ENCODE results near the gene KDF1.
A peak's percentile ranks its signal among the peaks of the same experiment; 100 is the strongest.

Gene KDF1, protein sequence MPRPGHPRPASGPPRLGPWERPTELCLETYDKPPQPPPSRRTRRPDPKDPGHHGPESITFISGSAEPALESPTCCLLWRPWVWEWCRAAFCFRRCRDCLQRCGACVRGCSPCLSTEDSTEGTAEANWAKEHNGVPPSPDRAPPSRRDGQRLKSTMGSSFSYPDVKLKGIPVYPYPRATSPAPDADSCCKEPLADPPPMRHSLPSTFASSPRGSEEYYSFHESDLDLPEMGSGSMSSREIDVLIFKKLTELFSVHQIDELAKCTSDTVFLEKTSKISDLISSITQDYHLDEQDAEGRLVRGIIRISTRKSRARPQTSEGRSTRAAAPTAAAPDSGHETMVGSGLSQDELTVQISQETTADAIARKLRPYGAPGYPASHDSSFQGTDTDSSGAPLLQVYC

DNA sequence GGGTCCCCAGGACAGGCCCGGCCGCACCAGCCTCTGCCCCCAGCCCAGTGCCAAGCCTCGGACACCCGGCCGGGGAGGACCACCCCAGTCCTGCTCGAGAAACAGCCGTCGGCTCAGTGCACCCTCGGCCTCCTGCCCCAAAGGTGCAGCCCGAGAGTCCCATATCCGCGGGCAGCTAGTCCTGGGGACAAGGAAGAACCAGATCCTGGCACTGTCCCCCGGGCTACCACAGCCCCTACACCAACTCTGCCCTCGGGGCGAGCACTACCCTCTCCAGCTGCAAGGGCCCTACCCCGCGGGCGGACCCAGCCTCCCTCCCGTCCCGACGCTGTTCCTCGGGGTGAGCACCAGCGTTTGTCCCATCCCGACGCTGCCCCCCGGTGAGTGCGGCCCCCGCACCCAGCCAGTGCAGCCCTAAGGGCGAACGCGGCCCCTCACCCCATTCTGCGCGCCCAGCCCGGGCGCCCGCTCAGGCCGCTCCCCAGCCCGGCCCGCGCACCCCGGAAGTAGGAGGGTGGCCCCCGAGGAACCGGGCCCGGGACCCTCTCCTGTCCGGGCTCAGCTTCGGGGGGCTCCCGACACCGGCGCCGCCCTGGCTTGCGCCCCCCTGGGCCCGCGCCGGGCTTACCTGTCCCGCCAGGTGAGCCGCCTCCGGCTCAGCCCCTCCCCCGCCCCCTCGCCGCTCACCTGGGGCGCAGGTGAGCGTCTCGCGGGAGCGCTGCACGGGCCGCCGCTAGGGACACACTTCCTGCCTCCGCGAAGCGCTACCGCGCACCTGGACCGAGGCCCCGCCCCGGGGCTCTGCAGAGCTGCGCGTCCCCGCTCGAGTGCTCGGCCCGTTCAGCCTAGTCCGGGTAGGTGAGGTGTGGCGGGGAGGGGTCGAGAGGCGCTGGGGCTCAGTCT is at the start of gene KDF1:
Gene KDF1, minus strand, starts transcription at position 747 of the 903 bp plus-strand sequence. CDS start 8,088 bp downstream, outside the sequence.
- DNase-seq (ENCODE audit: low read depth in 2 of 2, low spot score in 1 of 2) = peak in 1 of 2 donors; percentile 31

DNA sequence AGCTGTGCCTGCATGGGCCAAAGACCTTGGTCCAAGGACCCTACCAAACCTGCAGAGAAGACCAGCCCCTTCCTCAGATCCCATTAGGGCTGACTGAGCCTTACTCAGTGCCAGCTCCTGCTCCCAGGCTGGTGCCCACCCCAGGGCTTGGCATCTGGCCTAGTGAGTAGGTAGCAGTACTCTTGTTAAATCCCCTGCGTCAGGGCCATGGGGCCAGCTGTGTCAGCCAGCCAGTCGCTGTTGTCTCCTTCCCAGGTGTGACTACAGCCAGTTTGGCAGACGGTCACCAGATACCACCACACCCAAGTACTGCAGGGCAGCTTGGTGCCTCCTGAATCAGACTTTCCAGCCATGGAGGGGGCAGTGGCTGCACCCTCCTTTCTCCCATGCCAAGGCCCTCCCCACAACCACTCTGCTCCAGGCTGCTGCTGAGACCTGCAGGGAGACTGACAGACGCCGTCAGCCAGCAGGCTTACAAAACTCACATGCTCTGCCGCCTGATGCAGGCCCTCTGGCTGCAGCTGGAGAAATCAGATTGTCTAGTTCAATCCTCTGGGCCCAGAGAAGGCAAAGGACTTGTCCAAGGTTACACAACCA is 49.4 kb upstream of the KDF1 start:
- DNase-seq (ENCODE audit: low read depth in 2 of 2, low spot score in 1 of 2) = no peak

DNA sequence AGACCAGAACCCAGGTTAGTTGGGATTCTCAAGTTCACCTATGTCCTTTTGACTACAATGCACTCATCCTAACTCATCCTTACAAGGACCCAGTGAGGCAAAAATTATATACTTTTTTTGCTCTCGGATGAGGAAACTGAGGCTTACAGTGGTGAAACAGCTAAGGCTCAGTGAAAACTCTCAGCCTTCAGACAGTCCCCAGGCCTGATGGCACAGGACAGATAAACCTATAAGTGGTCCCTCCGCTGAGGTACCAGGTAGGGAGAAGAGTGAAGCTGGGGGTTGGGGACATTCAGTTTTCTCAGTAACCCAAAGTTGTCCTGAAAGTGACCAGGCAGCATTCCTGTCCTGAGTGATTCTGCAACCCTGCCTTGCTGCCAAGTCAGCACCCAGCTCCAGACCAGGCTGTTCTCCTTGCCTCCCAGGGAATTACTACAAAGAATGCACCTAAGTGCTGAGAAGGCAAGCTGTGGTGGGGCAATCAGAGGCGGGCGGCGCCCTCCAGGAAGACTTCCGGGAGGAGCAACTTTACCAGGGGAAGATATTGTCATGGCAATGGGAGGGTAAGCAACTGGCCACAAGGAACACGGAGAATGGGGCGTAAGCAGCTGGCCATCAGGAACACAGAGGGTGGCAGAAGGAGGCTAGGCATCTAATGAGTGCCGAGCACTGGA is 47.8 kb upstream of the KDF1 start:
- DNase-seq (ENCODE audit: low read depth in 2 of 2, low spot score in 1 of 2) = no peak

DNA sequence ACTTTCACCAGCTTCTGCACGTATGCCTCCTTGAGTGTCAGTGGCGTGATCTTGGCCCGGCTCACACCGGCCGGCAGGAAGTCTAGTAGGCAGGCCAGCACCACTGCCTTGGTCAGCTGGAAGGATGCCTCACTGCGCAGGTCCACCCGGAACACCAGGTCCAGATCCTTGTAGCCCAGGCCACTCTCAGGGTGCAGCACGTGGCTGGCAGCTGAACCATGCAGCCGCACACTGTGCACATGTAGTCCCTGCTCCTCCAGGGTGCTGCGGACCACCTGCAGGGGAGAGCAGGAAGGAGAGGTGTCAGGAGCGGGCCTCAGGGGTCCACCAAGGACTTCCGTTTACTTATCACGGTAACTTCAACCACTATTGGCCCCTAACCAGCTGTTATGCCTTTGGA is 46.4 kb upstream of the KDF1 start:
- no peak for DNase-seq (ENCODE audit: low read depth in 2 of 2, low spot score in 1 of 2)

DNA sequence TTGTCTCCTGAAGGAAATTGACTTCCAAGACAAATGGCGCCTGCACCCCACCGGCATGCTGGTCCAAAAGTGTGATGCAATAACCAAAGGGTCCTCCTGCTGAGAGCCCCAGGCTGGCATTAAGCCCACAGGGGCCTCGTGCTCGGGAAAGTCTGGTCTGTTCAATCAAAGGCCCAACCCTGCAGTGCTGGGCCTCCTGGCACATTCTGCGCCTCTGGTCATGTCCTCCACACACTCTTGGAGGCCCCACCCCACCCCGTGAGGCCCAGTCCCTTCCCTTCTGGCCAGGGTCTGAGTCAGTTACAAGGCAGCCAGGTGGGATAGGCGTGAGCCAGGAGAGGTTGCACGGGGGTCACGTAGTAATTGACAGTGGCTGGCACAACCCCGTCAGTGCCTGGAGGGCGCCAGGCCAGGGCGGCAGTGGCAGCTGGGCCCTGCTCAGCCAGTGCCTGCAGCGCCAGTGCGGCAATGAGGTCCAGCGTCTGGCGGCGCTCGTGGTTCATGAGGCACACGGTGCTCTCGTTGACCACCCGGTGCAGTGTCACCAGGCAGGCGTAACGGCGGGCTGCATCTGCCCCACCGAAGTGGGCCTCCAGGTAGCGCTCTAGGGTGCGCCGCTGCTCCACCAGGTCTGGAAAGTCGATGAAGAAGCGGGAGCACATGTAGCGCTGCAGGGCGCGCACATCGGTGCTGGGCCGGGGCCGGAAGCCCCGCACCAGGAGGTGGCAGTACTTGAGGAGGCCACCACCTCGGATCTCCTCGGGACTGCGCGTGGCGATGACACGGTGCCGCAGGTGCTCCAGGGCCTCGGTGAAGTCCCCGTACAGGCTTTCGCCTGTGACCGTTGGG is 45.6 kb upstream of the KDF1 start:
- DNase-seq (ENCODE audit: low read depth in 2 of 2, low spot score in 1 of 2) = no peak

DNA sequence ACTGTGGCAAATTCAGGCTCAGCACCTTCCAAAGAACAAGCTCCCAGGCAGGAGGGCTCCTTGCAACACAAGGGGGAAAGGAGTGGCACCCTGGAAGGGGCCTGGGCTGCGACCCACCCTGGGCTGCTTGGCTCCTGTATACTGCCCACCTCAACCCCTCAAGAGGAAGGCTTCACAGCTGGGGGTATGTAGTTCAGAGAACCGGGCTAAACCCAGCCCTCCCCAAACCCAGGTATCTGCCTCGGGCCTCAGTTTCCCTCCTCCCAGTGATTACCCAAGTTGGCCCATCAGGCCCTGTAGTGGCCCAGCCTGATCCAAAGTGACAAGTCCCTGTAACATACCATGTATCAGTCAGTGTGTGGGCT is 44.9 kb upstream of the KDF1 start:
- no peak for DNase-seq (ENCODE audit: low read depth in 2 of 2, low spot score in 1 of 2)

DNA sequence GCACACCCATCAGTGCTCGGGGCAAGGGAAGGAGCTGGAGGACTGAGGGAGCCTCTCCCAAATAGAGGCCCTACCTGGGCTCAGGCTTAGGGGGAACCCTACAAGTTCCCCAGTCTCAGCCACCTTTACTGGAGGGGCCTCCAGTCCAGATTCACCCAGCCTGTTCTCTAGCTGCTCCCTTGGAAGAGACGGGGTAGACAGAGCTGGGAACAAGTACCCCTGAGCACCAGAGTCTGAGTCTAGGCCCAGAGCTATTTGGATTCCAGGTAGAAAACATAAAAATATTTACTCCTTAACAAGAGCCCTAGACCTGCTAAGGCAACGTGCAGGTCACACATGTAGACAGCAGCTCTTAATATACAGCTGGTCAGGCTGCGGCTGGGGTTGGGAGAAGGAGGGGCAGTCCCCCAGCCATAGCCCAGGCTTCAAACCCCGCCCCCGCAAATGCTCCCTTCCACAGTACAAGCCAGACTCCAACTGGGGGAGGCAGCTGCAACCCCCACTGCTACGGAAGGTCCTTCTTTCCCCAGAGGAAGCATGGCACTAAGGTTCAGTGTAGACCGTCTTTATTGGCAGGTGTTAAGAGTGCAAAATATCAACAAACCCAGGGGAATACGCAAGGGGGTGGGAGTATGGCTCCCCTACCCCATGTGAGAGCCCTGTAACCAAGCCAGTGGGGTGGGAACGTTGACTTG is 44.4 kb upstream of the KDF1 start:
- DNase-seq (ENCODE audit: low read depth in 2 of 2, low spot score in 1 of 2) = no peak

DNA sequence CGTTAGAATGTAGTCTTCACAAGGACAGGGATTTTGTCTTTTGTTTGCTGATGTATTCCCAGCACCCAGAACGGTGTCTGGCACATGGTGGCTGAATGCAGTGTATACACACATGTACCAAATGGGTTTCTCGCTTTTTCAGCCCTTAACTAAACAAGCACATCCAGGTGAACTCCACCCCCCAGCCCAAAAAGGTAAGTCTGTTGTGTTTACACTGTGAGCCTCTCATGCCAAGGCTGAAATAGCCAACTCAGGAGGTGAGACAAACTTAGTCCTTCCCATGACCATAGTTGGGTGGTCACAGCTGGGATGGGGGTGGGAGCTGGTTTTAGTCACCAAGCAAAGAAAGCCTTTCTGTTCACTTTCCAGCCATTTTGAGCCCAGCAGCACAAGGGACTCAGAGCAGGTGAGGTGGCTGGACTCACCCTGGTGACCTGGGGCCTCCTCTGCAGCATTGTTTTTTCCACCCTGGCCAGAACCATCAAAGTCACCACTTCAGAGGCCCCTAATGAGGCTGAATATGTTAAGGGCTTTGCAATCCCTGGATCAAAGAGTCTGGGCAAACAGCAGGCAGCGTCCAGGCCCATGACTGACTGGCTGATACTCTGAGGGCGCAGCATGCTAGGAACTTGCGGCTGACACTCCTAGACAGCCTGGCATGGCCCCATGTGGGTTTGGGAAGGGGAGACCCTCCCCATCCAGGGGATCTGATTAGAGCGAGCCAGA is 43.6 kb upstream of the KDF1 start:
- no peak for DNase-seq (ENCODE audit: low read depth in 2 of 2, low spot score in 1 of 2)

DNA sequence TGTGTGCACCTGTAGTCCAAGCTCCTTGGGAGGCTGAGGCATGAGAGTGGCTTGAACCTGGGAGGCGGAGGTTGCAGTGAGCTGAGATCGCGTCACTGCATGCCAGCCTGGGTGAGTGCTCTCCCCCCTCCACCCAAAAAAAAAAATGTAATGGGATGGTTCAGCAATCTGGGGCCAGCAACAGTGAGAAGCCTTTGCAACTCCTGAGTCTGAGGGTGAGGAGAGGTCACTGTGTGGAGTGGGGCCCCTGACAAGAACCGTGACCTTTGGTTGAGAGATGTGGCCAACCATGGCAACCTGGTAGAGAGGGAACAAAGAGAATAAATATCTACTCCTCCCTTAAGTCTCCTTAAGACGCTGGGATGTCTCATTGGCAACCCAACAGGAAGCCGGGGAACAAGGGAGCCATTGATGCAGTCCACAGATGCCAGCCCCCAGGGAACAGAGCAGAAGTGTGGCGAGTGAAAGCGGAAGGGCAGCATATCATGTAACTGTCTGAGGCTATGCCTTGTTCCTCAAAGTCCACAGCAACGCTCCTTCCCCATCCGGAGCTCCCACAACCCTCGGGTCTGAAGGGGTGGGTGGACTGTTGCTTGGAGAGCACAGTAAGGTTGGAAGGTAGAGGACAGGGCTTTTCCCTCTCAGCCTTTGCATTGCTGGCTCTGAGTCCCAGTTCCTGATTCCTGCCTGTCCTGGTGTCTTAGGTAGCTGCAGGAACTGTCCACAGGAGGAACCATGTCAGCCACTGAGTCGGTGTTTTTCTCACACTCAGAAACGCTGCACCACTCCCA is 41.5 kb upstream of the KDF1 start:
- no peak for DNase-seq (ENCODE audit: low read depth in 2 of 2, low spot score in 1 of 2)

DNA sequence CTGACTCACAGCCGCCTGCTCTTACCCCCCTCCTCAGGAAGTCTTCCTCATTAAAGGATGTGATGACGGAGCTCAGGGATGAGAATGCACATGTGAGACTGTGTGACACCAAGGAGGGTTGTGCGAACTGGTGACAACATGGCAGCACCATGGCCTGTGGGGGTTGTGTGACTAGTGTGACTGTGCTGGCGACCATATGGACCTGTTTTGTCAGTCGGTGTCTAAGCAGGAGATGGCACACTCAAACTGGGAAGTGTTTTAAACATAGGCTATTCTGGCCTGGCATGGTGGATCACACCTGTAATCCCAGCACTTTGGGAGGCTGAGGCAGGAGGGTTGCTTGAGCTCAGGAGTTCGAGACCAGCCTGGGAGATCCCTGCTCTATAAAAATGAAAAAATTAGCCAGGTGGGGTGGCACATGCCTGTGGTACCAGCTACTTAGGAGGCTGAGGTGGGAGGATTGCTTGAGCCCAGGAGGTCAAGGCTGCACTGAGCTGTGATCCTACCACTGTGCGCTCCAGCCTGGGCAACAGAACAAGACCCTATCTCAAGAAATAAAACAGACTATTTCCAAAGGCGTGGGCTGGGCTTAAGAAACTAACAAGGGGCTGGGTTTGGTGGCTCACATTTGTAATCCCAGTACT is 40.7 kb upstream of the KDF1 start:
- DNase-seq (ENCODE audit: low read depth in 2 of 2, low spot score in 1 of 2) = no peak

DNA sequence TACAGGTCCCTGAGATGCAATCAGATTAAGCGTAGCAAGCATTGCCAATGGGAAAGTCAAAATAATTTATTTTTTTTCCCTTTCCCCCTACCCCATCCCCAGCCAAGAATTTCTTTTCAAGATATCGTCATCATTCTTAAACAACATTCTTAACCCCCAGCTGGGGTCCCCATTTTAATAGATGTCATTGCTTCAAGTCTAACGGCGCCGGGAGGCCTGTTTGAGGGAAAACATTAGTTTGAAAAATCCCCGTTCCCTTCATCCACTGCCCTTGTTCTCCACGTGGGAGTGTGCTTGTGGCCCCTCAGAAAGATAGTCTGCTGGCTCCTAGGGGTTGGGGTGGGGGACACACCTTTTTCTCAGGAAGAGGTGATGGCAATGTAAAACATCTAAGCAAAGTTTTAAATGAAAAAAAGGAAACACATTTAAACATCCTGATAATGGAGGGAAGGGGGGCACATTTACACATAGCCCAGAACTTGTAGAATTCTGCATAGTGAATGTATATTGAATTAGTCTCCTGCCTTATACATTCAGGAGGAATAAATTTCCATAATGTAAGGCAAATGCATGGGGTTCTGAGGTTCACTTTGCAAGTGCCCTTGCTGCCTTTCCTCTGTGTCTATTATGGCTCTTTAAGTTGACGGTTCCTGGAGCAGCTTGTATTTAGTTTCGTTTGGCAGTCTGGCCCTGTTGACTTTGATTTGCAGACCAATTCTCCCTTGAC is 40.0 kb upstream of the KDF1 start:
- no peak for DNase-seq (ENCODE audit: low read depth in 2 of 2, low spot score in 1 of 2)

DNA sequence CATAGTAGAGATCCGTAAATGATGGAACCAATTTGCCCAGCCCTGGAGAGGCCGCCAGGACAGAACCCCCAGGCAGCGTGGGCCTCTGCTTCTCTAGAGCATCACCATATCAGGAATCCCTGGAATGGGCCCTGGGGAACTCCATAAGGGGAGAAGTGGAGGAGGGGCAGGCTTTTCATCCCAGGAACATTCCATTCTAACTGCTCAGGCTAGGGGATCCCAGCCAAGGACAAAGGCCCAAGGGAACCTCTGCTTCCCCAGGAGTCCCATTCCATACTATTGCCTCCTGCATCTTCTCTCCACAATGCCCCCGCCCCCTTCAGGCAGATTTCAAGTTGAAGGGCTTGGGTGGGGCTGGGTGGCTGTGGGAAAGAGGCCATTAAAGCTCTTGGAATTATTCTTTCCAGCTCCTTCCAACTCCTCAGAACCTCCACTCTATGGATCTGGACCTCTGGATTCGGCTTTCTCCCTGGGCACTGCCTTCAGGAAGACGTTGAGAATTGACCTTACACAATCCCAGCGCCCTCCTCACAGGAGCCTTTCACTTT is 39.2 kb upstream of the KDF1 start:
- no peak for DNase-seq (ENCODE audit: low read depth in 2 of 2, low spot score in 1 of 2)

DNA sequence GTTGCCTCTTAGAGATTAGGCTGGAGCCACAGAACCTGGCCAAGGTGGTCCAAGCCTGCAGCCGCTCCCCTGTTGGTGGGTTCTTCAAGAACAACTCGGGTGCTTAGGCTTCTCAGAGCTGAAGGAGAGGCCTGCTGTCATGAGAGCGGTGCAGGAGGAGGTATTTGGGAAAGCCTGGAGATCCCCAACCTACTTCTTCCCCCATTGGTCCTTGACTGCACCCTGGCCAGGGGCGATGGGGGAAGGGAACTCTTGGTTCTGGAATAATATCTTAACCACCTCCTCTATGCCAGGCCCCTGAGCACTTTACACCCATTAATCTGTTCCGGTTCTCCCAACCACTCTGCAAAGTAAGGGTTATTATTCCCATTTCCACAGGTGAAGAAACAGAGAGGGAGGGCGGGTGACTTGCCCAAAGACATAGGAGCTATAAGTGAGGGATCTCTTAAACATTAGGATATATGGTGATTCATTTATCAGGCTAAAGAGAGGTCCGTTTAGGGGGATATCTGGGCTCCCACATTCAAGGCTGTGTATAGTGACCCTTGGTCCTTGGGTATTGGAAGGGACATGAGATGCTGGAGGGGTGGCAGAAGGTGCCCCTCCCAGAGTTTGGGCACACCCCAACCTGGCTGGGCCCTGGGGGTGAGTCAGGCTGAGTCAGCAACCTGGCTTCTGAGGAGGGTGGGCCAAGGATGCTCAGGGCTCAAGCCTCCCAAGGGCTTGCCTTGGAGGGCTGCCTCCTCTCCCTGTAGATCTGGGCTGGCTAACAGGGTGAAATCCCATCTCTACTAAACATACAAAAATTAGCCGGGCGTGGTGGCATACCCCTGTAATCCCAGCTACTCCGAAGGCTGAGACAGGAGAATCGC is 38.4 kb upstream of the KDF1 start:
- no peak for DNase-seq (ENCODE audit: low read depth in 2 of 2, low spot score in 1 of 2)

DNA sequence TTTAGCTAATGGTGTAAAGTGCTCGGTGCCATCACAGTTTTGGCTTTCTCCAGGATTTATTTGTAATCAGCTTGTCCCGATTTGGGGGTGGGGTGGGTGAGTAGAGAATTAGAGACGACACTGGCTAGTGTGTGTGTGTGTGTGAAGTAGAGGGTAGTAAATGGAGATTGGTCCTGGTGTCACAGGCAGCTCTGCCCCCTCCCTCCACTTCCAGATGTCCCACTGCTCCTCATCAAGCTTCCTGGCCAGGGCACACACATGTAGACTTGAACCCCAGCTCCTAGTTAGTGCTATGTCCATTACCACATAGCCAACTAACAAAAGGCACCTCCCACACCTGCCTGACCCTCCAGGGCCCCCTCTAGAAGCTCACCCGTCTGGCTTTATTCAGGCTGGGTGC is 36.4 kb upstream of the KDF1 start:
- DNase-seq (ENCODE audit: low read depth in 2 of 2, low spot score in 1 of 2) = no peak

DNA sequence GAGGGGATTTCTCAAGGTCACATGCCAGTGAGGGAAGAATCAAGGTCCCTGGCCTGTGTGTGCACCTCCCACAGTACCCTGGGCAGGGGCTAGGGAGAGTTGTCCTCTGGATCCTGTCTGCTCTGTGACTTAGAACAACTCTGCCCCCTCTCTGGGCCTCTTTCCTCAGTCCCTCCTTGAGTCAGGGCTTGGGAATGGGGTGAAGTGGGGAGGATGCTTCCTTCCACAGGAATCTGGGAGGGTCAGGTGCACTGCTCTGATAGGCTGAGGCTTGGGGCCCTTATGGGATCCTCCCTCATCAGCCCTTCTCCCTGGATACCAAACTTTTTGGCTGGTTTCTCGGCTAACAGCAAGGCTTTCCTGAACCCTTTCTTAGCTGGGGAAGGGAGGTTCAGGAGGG is 35.8 kb upstream of the KDF1 start:
- no peak for DNase-seq (ENCODE audit: low read depth in 2 of 2, low spot score in 1 of 2)
